Measurements from ENCODE around the gene TTC9.

The TTC9 gene

GRCh38 chr14:70641548-70642302 lies at the start of gene TTC9:
TSS of gene TTC9 (plus strand) at chr14:70641916. CDS start at chr14:70642130, 214 bp downstream.
- DNase-seq = no peak

GRCh38 chr14:70594461-70594860 lies 47.3 kb upstream of the TTC9 start:
- DNase-seq = no peak

GRCh38 chr14:70595443-70596185 lies 46.1 kb upstream of the TTC9 start:
- DNase-seq = no peak

GRCh38 chr14:70597731-70598130 lies 44.0 kb upstream of the TTC9 start:
- DNase-seq = no peak

GRCh38 chr14:70599345-70599744 lies 42.4 kb upstream of the TTC9 start:
- DNase-seq = no peak

- DNase-seq = peak; percentile 98
Observed at GRCh38 chr14:70600382-70601157, 41.1 kb upstream of the TTC9 start, which contains the start of gene MED6. TSS of gene MED6 (minus strand) at chr14:70600655. CDS start at chr14:70600637, 18 bp downstream.

- peak; percentile 40 for DNase-seq
Observed at GRCh38 chr14:70601162-70601561, 40.6 kb upstream of the TTC9 start.

- no peak for DNase-seq
Observed at GRCh38 chr14:70602254-70602653, 39.5 kb upstream of the TTC9 start.

GRCh38 chr14:70611216-70611615 lies 30.5 kb upstream of the TTC9 start:
- no peak for DNase-seq

GRCh38 chr14:70616646-70617045 lies 25.1 kb upstream of the TTC9 start:
- DNase-seq = no peak

GRCh38 chr14:70618314-70618713 lies 23.4 kb upstream of the TTC9 start:
- DNase-seq = no peak

- DNase-seq = no peak
Observed at GRCh38 chr14:70619708-70620107, 22.0 kb upstream of the TTC9 start.

- peak; percentile 80 for DNase-seq
Observed at GRCh38 chr14:70622111-70622712, 19.5 kb upstream of the TTC9 start.

- no peak for DNase-seq
Observed at GRCh38 chr14:70624972-70625371, 16.7 kb upstream of the TTC9 start.

- DNase-seq = no peak
Observed at GRCh38 chr14:70631948-70632347, 9.8 kb upstream of the TTC9 start.

GRCh38 chr14:70635971-70636595 lies 5.6 kb upstream of the TTC9 start:
- DNase-seq = no peak

- DNase-seq = no peak
Observed at GRCh38 chr14:70638416-70638815, 3.3 kb upstream of the TTC9 start.

GRCh38 chr14:70640938-70641547 lies 673 bp upstream of the TTC9 start:
- peak; percentile 71 for DNase-seq

GRCh38 chr14:70642303-70643235 lies 853 bp downstream of the TTC9 start:
- peak; percentile 36 for DNase-seq

- DNase-seq = no peak
Observed at GRCh38 chr14:70643967-70644366, 2.3 kb downstream of the TTC9 start.

- DNase-seq = no peak
Observed at GRCh38 chr14:70645892-70646291, 4.2 kb downstream of the TTC9 start.

Measured in NCI-H2171 treated with DMSO at 0.1 percent for 48 hours (cell line).